HepG2 (cell line): Measurements from ENCODE around the gene ACSM2A. TPM values are rescaled to one million over a fixed set of nuclear protein-coding genes. Genes with fewer than 3 reads are reported as not detected.

Source experiments
- DMAP1 ChIP-seq: IDR thresholded peaks from 2 replicates; pipeline ENCODE4 v1.6.1; 2016
- ELF3 ChIP-seq: IDR thresholded peaks from 2 replicates; pipeline ENCODE4 v1.6.1; 2016; ENCODE audit warnings: missing genetic modification reagents, missing compliant biosample characterization
- FOXJ3 ChIP-seq: sonication (generic); formaldehyde crosslinking; IDR thresholded peaks from 2 replicates; pipeline ENCODE4 v1.4.0; 2020; ENCODE audit warnings: missing genetic modification reagents, mild to moderate bottlenecking, borderline replicate concordance
- GTF2F1 ChIP-seq: fragments of 150-350 bp; IDR thresholded peaks from 2 replicates; pipeline ENCODE4 v1.6.1; 2014; ENCODE audit warnings: low read length
- HNF4A ChIP-seq: sonication (generic); formaldehyde crosslinking; IDR thresholded peaks from 2 replicates; pipeline ENCODE4 v1.4.0; 2020; ENCODE audit warnings: missing genetic modification reagents
- HOXA9 ChIP-seq: sonication (generic); formaldehyde crosslinking; IDR thresholded peaks from 2 replicates; pipeline ENCODE4 v1.8.1; 2022; ENCODE audit warnings: missing genetic modification reagents, mild to moderate bottlenecking, moderate library complexity, borderline replicate concordance
- KLF16 ChIP-seq, 2 experiments: sonication (generic) in 1 of 2; formaldehyde crosslinking in 1 of 2; IDR thresholded peaks; 2 replicates each; pipeline versions ENCODE4 v1.6.1 to v1.8.0; 2016 to 2023; ENCODE audit warnings: missing genetic modification reagents in 2 of 2, missing compliant biosample characterization in 1 of 2
- MED1 ChIP-seq: sonication (generic); formaldehyde crosslinking; IDR thresholded peaks from 2 replicates; pipeline ENCODE4 v1.4.0; 2020; ENCODE audit warnings: missing genetic modification reagents
- NFIB ChIP-seq: sonication (generic); formaldehyde crosslinking; IDR thresholded peaks from 2 replicates; pipeline ENCODE4 v1.9.0; 2021; ENCODE audit warnings: missing genetic modification reagents, mild to moderate bottlenecking, borderline replicate concordance
- NFIC ChIP-seq: IDR thresholded peaks from 2 replicates; pipeline ENCODE4 v1.6.1; 2012; ENCODE audit warnings: mild to moderate bottlenecking, low read length, inconsistent platforms
- PCBP1 ChIP-seq: fragments of 200-400 bp; formaldehyde crosslinking; IDR thresholded peaks from 2 replicates; pipeline ENCODE4 v1.6.1; 2017; ENCODE audit warnings: mild to moderate bottlenecking, low read depth, low read length, borderline replicate concordance
- SNAPC2 ChIP-seq: sonication (generic); formaldehyde crosslinking; IDR thresholded peaks from 2 replicates; pipeline ENCODE4 v1.8.1; 2022; ENCODE audit warnings: mild to moderate bottlenecking, missing genetic modification reagents
- ZFY ChIP-seq: sonication (generic); formaldehyde crosslinking; IDR thresholded peaks from 2 replicates; pipeline ENCODE4 v1.4.0; 2020; ENCODE audit warnings: missing genetic modification reagents
- ZNF331 ChIP-seq: sonication (generic); formaldehyde crosslinking; IDR thresholded peaks from 2 replicates; pipeline ENCODE4 v1.4.0; 2020; ENCODE audit warnings: missing genetic modification reagents
- ZNF354B ChIP-seq: sonication (generic); formaldehyde crosslinking; IDR thresholded peaks from 2 replicates; pipeline ENCODE4 v1.8.0; 2022; ENCODE audit warnings: mild to moderate bottlenecking, missing genetic modification reagents
- ZNF687 ChIP-seq: sonication (generic); formaldehyde crosslinking; IDR thresholded peaks from 2 replicates; pipeline ENCODE4 v1.5.1; 2020; ENCODE audit warnings: mild to moderate bottlenecking, missing genetic modification reagents, moderate library complexity
- ZNF883 ChIP-seq: sonication (generic); formaldehyde crosslinking; IDR thresholded peaks from 2 replicates; pipeline ENCODE4 v1.5.1; 2020; ENCODE audit warnings: mild to moderate bottlenecking, missing genetic modification reagents; ENCODE audit errors: not compliant biosample characterization
- polyA plus RNA-seq, 8 experiments: library from polyadenylated mRNA; depleted of rRNA in 3 of 8; stranded (reverse) in 7 of 8; unstranded in 1 of 8; fragments of >200 nt; fragmentation: Illumina TruSeq in 4 of 8; extraction: Trizol in 4 of 8; gene quantifications; 2 replicates each; pipeline versions ENCODE4 v1.2.1 to v1.2.3, GENCODE V29; 2011 to 2016; ENCODE audit warnings: low read depth in 4 of 8, missing spikeins in 1 of 8, mixed read lengths in 1 of 8; ENCODE audit not compliant: insufficient read depth in 1 of 8
- total RNA-seq, 5 experiments: library from RNA; depleted of rRNA; stranded (reverse); fragments of >200 nt; fragmentation: Illumina TruSeq; extraction: Trizol; gene quantifications; 2 replicates each; pipeline ENCODE4 v1.2.3, GENCODE V29; 2016; ENCODE audit warnings: low read depth in 1 of 5
- TF ChIP-seq, protein P1 (sequence below): sonication (generic); formaldehyde crosslinking; conservative IDR thresholded peaks from 2 replicates; pipeline ENCODE4 v1.8.1; 2023; ENCODE audit warnings: missing genetic modification reagents

ACSM2A gene
- total and polyA plus RNA-seq, 2 of the 13 experiments (the other 11 are each of a cell fraction or from before 2014, with no cell fraction given), result 11.4 to 16.3 TPM

GRCh38 chr16:20409398-20410120, 41.8 kb upstream of the ACSM2A start, which contains the start of gene ACSM5 (continued):
- TF ChIP-seq, protein P1, sequence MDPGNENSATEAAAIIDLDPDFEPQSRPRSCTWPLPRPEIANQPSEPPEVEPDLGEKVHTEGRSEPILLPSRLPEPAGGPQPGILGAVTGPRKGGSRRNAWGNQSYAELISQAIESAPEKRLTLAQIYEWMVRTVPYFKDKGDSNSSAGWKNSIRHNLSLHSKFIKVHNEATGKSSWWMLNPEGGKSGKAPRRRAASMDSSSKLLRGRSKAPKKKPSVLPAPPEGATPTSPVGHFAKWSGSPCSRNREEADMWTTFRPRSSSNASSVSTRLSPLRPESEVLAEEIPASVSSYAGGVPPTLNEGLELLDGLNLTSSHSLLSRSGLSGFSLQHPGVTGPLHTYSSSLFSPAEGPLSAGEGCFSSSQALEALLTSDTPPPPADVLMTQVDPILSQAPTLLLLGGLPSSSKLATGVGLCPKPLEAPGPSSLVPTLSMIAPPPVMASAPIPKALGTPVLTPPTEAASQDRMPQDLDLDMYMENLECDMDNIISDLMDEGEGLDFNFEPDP (CRISPR knock-in tag), result 0 out of 2 replicates have a peak, but pooled peaks have one; percentile 23
- no peak for TF ChIP-seq GTF2F1
- no peak for TF ChIP-seq ZNF883 (CRISPR knock-in tag)
- 0 out of 2 replicates have a peak, but pooled peaks have one; percentile 17 for TF ChIP-seq ZNF331 (CRISPR knock-in tag)
- TF ChIP-seq ZNF687 (CRISPR knock-in tag), result peak; percentile 66
- TF ChIP-seq DMAP1 (CRISPR knock-in tag), result no peak
- peak in 1 of 2 experiments; percentile 57; a peak in 1 of 4 replicates for TF ChIP-seq KLF16 (CRISPR knock-in tag; IDR thresholded peaks at IDR 0.05)
- peak; percentile 49; the same call in 1 of the 2 replicates for TF ChIP-seq NFIC
- TF ChIP-seq ZNF354B (CRISPR knock-in tag), result 0 out of 2 replicates have a peak, but pooled peaks have one; percentile 29
- peak; percentile 44; the same call in 1 of the 2 replicates for TF ChIP-seq MED1 (CRISPR knock-in tag)
- TF ChIP-seq HOXA9 (CRISPR knock-in tag), result no peak
- no peak for TF ChIP-seq NFIB (CRISPR knock-in tag)
- TF ChIP-seq ELF3 (CRISPR knock-in tag), result peak; percentile 7; the same call in 1 of the 2 replicates
- TF ChIP-seq FOXJ3 (CRISPR knock-in tag), result no peak
- TF ChIP-seq HNF4A (CRISPR knock-in tag), result peak; percentile 41; the same call in 1 of the 2 replicates
- no peak for TF ChIP-seq SNAPC2 (CRISPR knock-in tag)
- TF ChIP-seq ZFY, result peak; percentile 84
- no peak for TF ChIP-seq PCBP1
